Stimulated activated memory B cell treated with anti-CD40 and anti-IgM and Interleukin-4, amounts not matched to agents 10 μg/mL and 1 μg/mL and 100 μg/mL, for 72 hours (primary cell): ENCODE measurements around the gene SUPT4H1.
"Not testable (repeated sequence)": the region's sequence is repeated elsewhere in the genome, so short reads cannot be mapped to it uniquely, and the experiment has no call there.

Experiments
- ATAC-seq: fragments of 150-1000 bp; cut with Tn5 transposase; 2 replicates; pipeline ENCODE4 v1.10.0; 2021
- H3K27ac Mint-ChIP-seq: one replicate; pipeline ENCODE4 v1.8.0; 2022; ENCODE audit warnings: mild to moderate bottlenecking, mixed read lengths
- H3K27me3 Mint-ChIP-seq: one replicate; pipeline ENCODE4 v1.8.0; 2022; ENCODE audit warnings: mixed read lengths
- H3K36me3 Mint-ChIP-seq: one replicate; pipeline ENCODE4 v1.8.0; 2022; ENCODE audit warnings: mixed read lengths
- H3K4me1 Mint-ChIP-seq: one replicate; pipeline ENCODE4 v1.8.0; 2022; ENCODE audit warnings: mixed read lengths
- H3K4me3 Mint-ChIP-seq: one replicate; pipeline ENCODE4 v1.8.0; 2022; ENCODE audit warnings: mild to moderate bottlenecking, moderate library complexity, mixed read lengths
- H3K9me3 Mint-ChIP-seq: one replicate; pipeline ENCODE4 v1.8.0; 2022; ENCODE audit warnings: mixed read lengths

The SUPT4H1 gene

GRCh38 chr17:58341136-58341860 lies 10.7 kb downstream of the SUPT4H1 start:
- not testable (repeated sequence) for ATAC-seq, H3K27me3 Mint-ChIP-seq, H3K9me3 Mint-ChIP-seq
- Mint-ChIP-seq H3K36me3 (peaks cover 41% of the 10 kb centered on the region), H3K27ac (peak overlapping the region; percentile 100), H3K4me1 (peaks cover 87% of the 10 kb centered on the region), H3K4me3 (peak overlapping the region; percentile 79)

- H3K4me1 Mint-ChIP-seq = peaks cover 87% of the 10 kb centered on the region
- peaks cover 34% of the 10 kb centered on the region for H3K36me3 Mint-ChIP-seq
- H3K27ac Mint-ChIP-seq = peak overlapping the region; percentile 100
These were observed 11.6 kb downstream of the SUPT4H1 start for GRCh38 chr17:58340405-58340876.

GRCh38 chr17:58339755-58340404 lies 12.1 kb downstream of the SUPT4H1 start:
- Mint-ChIP-seq H3K27ac (peak overlapping the region; percentile 100), H3K27me3 (no peaks in the 10 kb centered on the region), H3K9me3 (no peaks in the 10 kb centered on the region), H3K4me1 (peaks cover 87% of the 10 kb centered on the region), H3K4me3 (peak overlapping the region; percentile 98), H3K36me3 (peaks cover 28% of the 10 kb centered on the region)
- ATAC-seq = no peak

More at GRCh38 chr17:58340405-58340876, 11.6 kb downstream of the SUPT4H1 start:
- H3K9me3 Mint-ChIP-seq = no peaks in the 10 kb centered on the region
- no peak for ATAC-seq
- H3K27me3 Mint-ChIP-seq = no peaks in the 10 kb centered on the region
- peak overlapping the region; percentile 98 for H3K4me3 Mint-ChIP-seq

GRCh38 chr17:58338841-58339754 lies 12.9 kb downstream of the SUPT4H1 start:
- Mint-ChIP-seq H3K4me1 (peaks cover 91% of the 10 kb centered on the region), H3K36me3 (peaks cover 25% of the 10 kb centered on the region), H3K4me3 (peak overlapping the region; percentile 98), H3K9me3 (no peaks in the 10 kb centered on the region), H3K27ac (peak overlapping the region; percentile 100), H3K27me3 (no peaks in the 10 kb centered on the region)
- ATAC-seq = peak; percentile 67

- H3K36me3 Mint-ChIP-seq = peaks cover 23% of the 10 kb centered on the region
- H3K27me3 Mint-ChIP-seq = no peaks in the 10 kb centered on the region
- ATAC-seq = peak; percentile 1
- peak overlapping the region; percentile 98 for H3K4me3 Mint-ChIP-seq
- peak overlapping the region; percentile 100 for H3K27ac Mint-ChIP-seq
- peaks cover 90% of the 10 kb centered on the region for H3K4me1 Mint-ChIP-seq
- H3K9me3 Mint-ChIP-seq = no peaks in the 10 kb centered on the region
These were observed 13.6 kb downstream of the SUPT4H1 start for GRCh38 chr17:58338454-58338840.

GRCh38 chr17:58337600-58338453 lies 14.2 kb downstream of the SUPT4H1 start:
- H3K4me3 Mint-ChIP-seq = peak overlapping the region; percentile 98
- no peaks in the 10 kb centered on the region for H3K9me3 Mint-ChIP-seq
- H3K27me3 Mint-ChIP-seq = no peaks in the 10 kb centered on the region
- peaks cover 17% of the 10 kb centered on the region for H3K36me3 Mint-ChIP-seq
- H3K27ac Mint-ChIP-seq = peak overlapping the region; percentile 100
- peaks cover 88% of the 10 kb centered on the region for H3K4me1 Mint-ChIP-seq
- peak; percentile 83 for ATAC-seq

- Mint-ChIP-seq H3K27ac (peak overlapping the region; percentile 100), H3K4me3 (peak overlapping the region; percentile 98), H3K4me1 (peaks cover 84% of the 10 kb centered on the region), H3K36me3 (peaks cover 15% of the 10 kb centered on the region), H3K9me3 (no peaks in the 10 kb centered on the region), H3K27me3 (peaks cover 3% of the 10 kb centered on the region)
- ATAC-seq = no peak
These were observed 14.8 kb downstream of the SUPT4H1 start for GRCh38 chr17:58337210-58337599.

GRCh38 chr17:58336456-58337209 lies 15.4 kb downstream of the SUPT4H1 start:
- Mint-ChIP-seq H3K4me3 (peak overlapping the region; percentile 98), H3K36me3 (peaks cover 15% of the 10 kb centered on the region), H3K27ac (peak overlapping the region; percentile 100), H3K4me1 (peaks cover 78% of the 10 kb centered on the region), H3K27me3 (peaks cover 8% of the 10 kb centered on the region), H3K9me3 (no peaks in the 10 kb centered on the region)
- ATAC-seq = no peak

- peak overlapping the region; percentile 100 for H3K27ac Mint-ChIP-seq
- no peaks in the 10 kb centered on the region for H3K9me3 Mint-ChIP-seq
- H3K36me3 Mint-ChIP-seq = peaks cover 20% of the 10 kb centered on the region
- H3K4me1 Mint-ChIP-seq = peaks cover 76% of the 10 kb centered on the region
- H3K27me3 Mint-ChIP-seq = peaks cover 8% of the 10 kb centered on the region
- H3K4me3 Mint-ChIP-seq = peak overlapping the region; percentile 98
- peak; percentile 13 for ATAC-seq
These were observed 16.1 kb downstream of the SUPT4H1 start for GRCh38 chr17:58335779-58336455.

- no peak for ATAC-seq
- H3K36me3 Mint-ChIP-seq = peaks cover 27% of the 10 kb centered on the region
These were observed 16.8 kb downstream of the SUPT4H1 start for GRCh38 chr17:58335061-58335731.

GRCh38 chr17:58334661-58335060 lies 17.3 kb downstream of the SUPT4H1 start:
- Mint-ChIP-seq H3K27ac (peak overlapping the region; percentile 100), H3K9me3 (no peaks in the 10 kb centered on the region), H3K4me1 (peaks cover 73% of the 10 kb centered on the region), H3K36me3 (peaks cover 33% of the 10 kb centered on the region), H3K27me3 (peaks cover 8% of the 10 kb centered on the region), H3K4me3 (peak overlapping the region; percentile 98)
- ATAC-seq = no peak

More at GRCh38 chr17:58335061-58335731, 16.8 kb downstream of the SUPT4H1 start:
- H3K9me3 Mint-ChIP-seq = no peaks in the 10 kb centered on the region
- peaks cover 73% of the 10 kb centered on the region for H3K4me1 Mint-ChIP-seq
- H3K4me3 Mint-ChIP-seq = peak overlapping the region; percentile 98
- peaks cover 8% of the 10 kb centered on the region for H3K27me3 Mint-ChIP-seq
- H3K27ac Mint-ChIP-seq = peak overlapping the region; percentile 100

GRCh38 chr17:58334256-58334655 lies 17.7 kb downstream of the SUPT4H1 start:
- Mint-ChIP-seq H3K27me3 (peaks cover 8% of the 10 kb centered on the region), H3K27ac (peak overlapping the region; percentile 100), H3K36me3 (peaks cover 31% of the 10 kb centered on the region), H3K9me3 (no peaks in the 10 kb centered on the region), H3K4me3 (peak overlapping the region; percentile 98), H3K4me1 (peaks cover 76% of the 10 kb centered on the region)
- ATAC-seq = no peak

GRCh38 chr17:58333736-58334207 lies 18.2 kb downstream of the SUPT4H1 start:
- peaks cover 30% of the 10 kb centered on the region for H3K36me3 Mint-ChIP-seq
- peaks cover 8% of the 10 kb centered on the region for H3K27me3 Mint-ChIP-seq
- H3K9me3 Mint-ChIP-seq = no peaks in the 10 kb centered on the region
- peak overlapping the region; percentile 100 for H3K27ac Mint-ChIP-seq
- H3K4me3 Mint-ChIP-seq = peak overlapping the region; percentile 98
- no peak for ATAC-seq
- H3K4me1 Mint-ChIP-seq = peaks cover 76% of the 10 kb centered on the region
